Right hindlimb (tissue), 1 donor: ENCODE data around the gene CTR9.

ENCODE experiments used
- DNase-seq: peaks from one replicate; pipeline ENCODE4 v3.0.0-alpha.2; 2018

The CTR9 gene

GRCh38 chr11:10829139-10829538 lies 78.1 kb downstream of the CTR9 start:
- DNase-seq = no peak
